Upper lobe of right lung (tissue), 1 donor: ENCODE results near the gene ZDHHC24. TPM values are rescaled to one million over a fixed set of nuclear protein-coding genes. Genes with fewer than 3 reads are reported as not detected.

Experiments used
- ATAC-seq: fragments of 200-7000 bp; cut with Tn5 transposase; one replicate; pipeline ENCODE4 v1.9.1; 2020; ENCODE audit warnings: mild to moderate bottlenecking, moderate library complexity
- DNase-seq: peaks from one replicate; pipeline ENCODE4 v3.0.0-alpha.2; 2020
- H3K27ac ChIP-seq: fragments of 200-600 bp; one replicate; pipeline ENCODE4 v1.8.0; 2022
- H3K27me3 ChIP-seq: fragments of 200-600 bp; one replicate; pipeline ENCODE4 v1.8.0; 2022; ENCODE audit warnings: mild to moderate bottlenecking
- H3K36me3 ChIP-seq: fragments of 200-600 bp; one replicate; pipeline ENCODE4 v1.8.0; 2022
- H3K4me1 ChIP-seq: fragments of 200-600 bp; one replicate; pipeline ENCODE4 v1.8.0; 2022
- H3K4me3 ChIP-seq: fragments of 200-600 bp; one replicate; pipeline ENCODE4 v1.8.0; 2022; ENCODE audit warnings: mild to moderate bottlenecking
- H3K9me3 ChIP-seq: fragments of 200-600 bp; one replicate; pipeline ENCODE4 v1.8.0; 2022
- CTCF ChIP-seq: fragments of 200-600 bp; IDR thresholded peaks from one replicate; pipeline ENCODE4 v1.8.0; 2022; ENCODE audit warnings: antibody characterized with exemption
- intact Hi-C: fragments of 100-400 bp; cut with DNase I; formaldehyde crosslinking; loops from one replicate; pipeline ENCODE4 v1.11.0; 2022
- total RNA-seq: library from RNA; stranded (reverse); fragmentation: NEBNext Ultra II Directional; extraction: Animal tissue kit (Norgen Biotek cat#: 25700); gene quantifications from one replicate; pipeline ENCODE4 v1.2.1, GENCODE V29; 2021
- donor health status: DM: no; HTN: yes; CAD: no; lungs with severe emphysema.

Gene ZDHHC24
- total RNA-seq, 1 donor from 2014 or later, result 14.5 TPM

- ATAC-seq (peak; percentile 53), DNase-seq (no peak)
- Histone ChIP-seq H3K4me1 (peaks cover 7% of the 10 kb centered on the region), H3K4me3 (no peak overlapping the region), H3K27me3 (peaks cover 5% of the 10 kb centered on the region), H3K36me3 (no peaks in the 10 kb centered on the region), H3K27ac (no peak overlapping the region), H3K9me3 (no peaks in the 10 kb centered on the region)
- intact Hi-C loops, result no loop called here
- no peak for TF ChIP-seq CTCF
Observed at GRCh38 chr11:66559142-66559865, 13.5 kb upstream of the ZDHHC24 start.

- H3K4me1 ChIP-seq, result peaks cover 7% of the 10 kb centered on the region
- H3K27ac ChIP-seq, result no peak overlapping the region
- H3K9me3 ChIP-seq, result no peaks in the 10 kb centered on the region
- H3K36me3 ChIP-seq, result no peaks in the 10 kb centered on the region
- TF ChIP-seq CTCF, result no peak
- intact Hi-C loops, result no loop called here
- no peak overlapping the region for H3K4me3 ChIP-seq
- H3K27me3 ChIP-seq, result peaks cover 5% of the 10 kb centered on the region
- no peak for ATAC-seq
- no peak for DNase-seq
Observed at GRCh38 chr11:66557733-66558326, 12.0 kb upstream of the ZDHHC24 start.

- intact Hi-C loops, result no loop called here
- H3K4me1 ChIP-seq, result peaks cover 7% of the 10 kb centered on the region
- no peaks in the 10 kb centered on the region for H3K36me3 ChIP-seq
Observed at GRCh38 chr11:66556086-66556485, 10.2 kb upstream of the ZDHHC24 start.

GRCh38 chr11:66555416-66555815 lies 9.6 kb upstream of the ZDHHC24 start:
- TF ChIP-seq CTCF, result no peak
- no peak overlapping the region for H3K4me3 ChIP-seq
- H3K9me3 ChIP-seq, result no peaks in the 10 kb centered on the region
- no peak for ATAC-seq
- H3K36me3 ChIP-seq, result no peaks in the 10 kb centered on the region
- H3K4me1 ChIP-seq, result peaks cover 7% of the 10 kb centered on the region
- intact Hi-C loops, result no loop called here
- DNase-seq, result no peak
- no peak overlapping the region for H3K27ac ChIP-seq
- peaks cover 5% of the 10 kb centered on the region for H3K27me3 ChIP-seq

More at GRCh38 chr11:66556086-66556485, 10.2 kb upstream of the ZDHHC24 start:
- Histone ChIP-seq H3K27ac (no peak overlapping the region), H3K27me3 (peaks cover 5% of the 10 kb centered on the region), H3K9me3 (no peaks in the 10 kb centered on the region), H3K4me3 (no peak overlapping the region)
- no peak for DNase-seq
- no peak for TF ChIP-seq CTCF
- no peak for ATAC-seq

GRCh38 chr11:66554602-66555001 lies 8.8 kb upstream of the ZDHHC24 start:
- H3K4me1 ChIP-seq, result peaks cover 7% of the 10 kb centered on the region
- no peak overlapping the region for H3K27ac ChIP-seq
- ATAC-seq (no peak), DNase-seq (no peak)
- peaks cover 5% of the 10 kb centered on the region for H3K27me3 ChIP-seq
- H3K36me3 ChIP-seq, result no peaks in the 10 kb centered on the region
- H3K9me3 ChIP-seq, result no peaks in the 10 kb centered on the region
- no peak for TF ChIP-seq CTCF
- no peak overlapping the region for H3K4me3 ChIP-seq
- intact Hi-C loops, result no loop called here
